GM20431 (cell line): ENCODE data around the gene KRT5.
"Not testable (repeated sequence)": the region's sequence is repeated elsewhere in the genome, so short reads cannot be mapped to it uniquely, and the experiment has no call there.

ENCODE experiments used
- in situ Hi-C: fragments of 300-500 bp; cut with MseI, MboI; formaldehyde crosslinking; loops from one replicate; pipeline ENCODE4 v1.15.0; 2020; ENCODE audit warnings: low sequenced_read_pairs; ENCODE audit not compliant: unreplicated experiment

KRT5 gene

GRCh38 chr12:52522346-52523011, 2.3 kb upstream of the KRT5 start:
- in situ Hi-C loops: no loop called here

- in situ Hi-C loops: no loop called here
Measured at GRCh38 chr12:52521568-52522266, 1.5 kb upstream of the KRT5 start.

- in situ Hi-C loops: no loop called here
Measured at GRCh38 chr12:52521175-52521567, 977 bp upstream of the KRT5 start.

- in situ Hi-C loops: no loop called here
Measured at GRCh38 chr12:52519387-52519703, 849 bp downstream of the KRT5 start.

GRCh38 chr12:52518574-52519386, 1.4 kb downstream of the KRT5 start:
- in situ Hi-C loops: no loop called here

- in situ Hi-C loops: no loop called here
Measured at GRCh38 chr12:52517888-52518287, 2.3 kb downstream of the KRT5 start.

- in situ Hi-C loops: no loop called here
Measured at GRCh38 chr12:52517005-52517835, 3.0 kb downstream of the KRT5 start.

- in situ Hi-C loops: no loop called here
Measured at GRCh38 chr12:52515927-52516831, 4.0 kb downstream of the KRT5 start.

GRCh38 chr12:52515319-52515646, 4.9 kb downstream of the KRT5 start:
- in situ Hi-C loops: no loop called here

GRCh38 chr12:52514471-52515318, 5.5 kb downstream of the KRT5 start:
- in situ Hi-C loops: no loop called here

GRCh38 chr12:52513736-52514135, 6.5 kb downstream of the KRT5 start:
- in situ Hi-C loops: no loop called here

GRCh38 chr12:52508211-52508610, 12.0 kb downstream of the KRT5 start:
- in situ Hi-C loops: no loop called here

- in situ Hi-C loops: no loop called here
Measured at GRCh38 chr12:52506858-52507715, 13.1 kb downstream of the KRT5 start.

- in situ Hi-C loops: no loop called here
Measured at GRCh38 chr12:52502877-52503276, 17.3 kb downstream of the KRT5 start.

- in situ Hi-C loops: no loop called here
Measured at GRCh38 chr12:52501490-52501889, 18.7 kb downstream of the KRT5 start.

- in situ Hi-C loops: not testable (repeated sequence)
Measured at GRCh38 chr12:52500574-52500973, 19.6 kb downstream of the KRT5 start.

GRCh38 chr12:52499806-52500560, 20.2 kb downstream of the KRT5 start:
- in situ Hi-C loops: no loop called here
